ENCODE data around the gene OPRD1. TPM values are rescaled to one million over a fixed set of nuclear protein-coding genes. Genes with fewer than 3 reads are reported as not detected.

OPRD1 gene
- not detected in 2 replicates for total RNA-seq

GRCh38 chr1:28811766-28812668 lies at the start of gene OPRD1:
OPRD1 (plus strand) TSS chr1:28812170; CDS start chr1:28812384, 214 bp downstream.

GRCh38 chr1:28914228-28915030 lies 102.5 kb downstream of the OPRD1 start, which contains the start of gene EPB41:
EPB41 (plus strand) TSS chr1:28914569; CDS start chr1:28987438, 72,869 bp downstream.

Other genes starting within 250 kb of the OPRD1 start
- gene RAB42, start 219.9 kb upstream of the OPRD1 start, total RNA-seq, result 5.5 and 8.3 TPM in 2 replicates
- gene TAF12, start 169.1 kb upstream of the OPRD1 start, total RNA-seq, result 28.8 and 34.2 TPM in 2 replicates
- gene RNU11, start 163.6 kb upstream of the OPRD1 start, total RNA-seq, result not detected in 2 replicates
- gene GMEB1, start 143.4 kb upstream of the OPRD1 start, total RNA-seq, result 4.5 and 8.5 TPM in 2 replicates
- gene YTHDF2, start 75.2 kb upstream of the OPRD1 start, total RNA-seq, result 34.4 and 35.4 TPM in 2 replicates
- gene EPB41, start 102.4 kb downstream of the OPRD1 start, total RNA-seq, result 1.9 and 2.5 TPM in 2 replicates